Measurements from ENCODE around the gene HOXD3. TPM values are rescaled to one million over a fixed set of nuclear protein-coding genes. Genes with fewer than 3 reads are reported as not detected.

HOXD3 gene
- total RNA-seq, 4 donors from 2014 or later, result 1.8 to 2.7 (median 2.2) TPM

DNA sequence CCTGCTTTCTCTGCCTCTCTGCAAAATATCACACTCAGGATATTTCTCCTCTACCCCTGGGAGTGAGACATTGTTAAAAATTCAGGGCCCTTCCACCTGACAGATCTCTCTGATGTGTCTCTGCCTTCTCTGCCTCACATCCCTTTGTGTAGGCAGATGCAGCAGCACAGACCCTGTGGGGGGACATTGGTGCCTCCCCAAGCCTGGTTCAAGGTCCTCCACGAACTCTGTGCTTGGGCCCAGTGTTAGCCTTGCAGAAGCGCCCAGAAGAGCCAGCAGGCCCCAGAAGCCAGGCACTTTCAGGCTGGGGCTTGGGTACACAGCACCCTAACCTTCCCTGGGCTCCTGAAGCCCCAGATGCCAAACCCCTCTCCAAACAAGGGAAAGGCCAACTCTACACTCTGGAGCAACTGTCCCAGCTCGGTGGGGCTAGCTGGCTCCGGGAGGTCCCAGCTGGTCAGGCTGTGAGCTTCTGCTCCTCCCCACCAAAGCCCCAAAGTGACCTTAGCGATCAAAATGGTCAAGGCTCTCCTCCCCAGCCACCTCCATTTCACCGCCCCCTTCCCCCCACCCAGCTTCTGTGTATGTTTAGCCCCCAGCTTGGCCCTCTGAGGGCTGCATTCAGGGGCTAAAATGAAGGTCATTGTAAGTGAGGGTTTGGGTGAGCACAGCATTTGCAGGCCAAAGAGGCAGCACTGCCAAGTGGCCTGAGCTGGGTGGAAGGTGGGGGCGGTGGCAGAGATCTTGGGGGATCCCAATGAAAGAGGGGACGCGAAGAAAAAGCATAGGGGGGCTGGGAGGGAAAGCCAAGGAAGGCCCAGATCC, 31.9 kb upstream of the HOXD3 start:
- ATAC-seq, result no peak

DNA sequence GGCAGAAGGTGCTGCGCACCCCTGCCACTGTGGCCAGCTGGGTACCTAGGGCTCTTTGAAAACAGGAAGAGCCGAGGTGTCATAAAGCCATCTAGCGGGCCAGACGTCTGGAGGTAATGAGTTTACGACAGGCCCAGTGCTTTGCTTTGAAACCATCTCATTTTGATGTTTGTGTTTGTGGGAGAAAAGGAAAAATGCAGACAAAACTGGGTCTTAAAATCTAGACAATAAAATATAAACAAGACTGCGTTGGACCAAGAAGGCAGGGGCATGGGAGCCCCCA, 31.4 kb upstream of the HOXD3 start:
- WGBS, 2 donors (ENCODE audit: low coverage in 1 of 2), result 13 to 27% methylated on average over 3 to 6 of the region's 6 CpGs
- Histone ChIP-seq H3K4me3 (no peak overlapping the region), H3K36me3 (no peaks in the 10 kb centered on the region), H3K27me3 (peaks cover 100% of the 10 kb centered on the region), H3K9me3 (no peaks in the 10 kb centered on the region), H3K4me1 (peaks cover 0 to 65% (median 22%) of the 10 kb centered on the region in 3 donors), H3K27ac (no peak overlapping the region)
- ATAC-seq, result no peak
- no peak for TF ChIP-seq EP300 (IDR thresholded peaks at IDR 0.05)
- TF ChIP-seq, protein P1, sequence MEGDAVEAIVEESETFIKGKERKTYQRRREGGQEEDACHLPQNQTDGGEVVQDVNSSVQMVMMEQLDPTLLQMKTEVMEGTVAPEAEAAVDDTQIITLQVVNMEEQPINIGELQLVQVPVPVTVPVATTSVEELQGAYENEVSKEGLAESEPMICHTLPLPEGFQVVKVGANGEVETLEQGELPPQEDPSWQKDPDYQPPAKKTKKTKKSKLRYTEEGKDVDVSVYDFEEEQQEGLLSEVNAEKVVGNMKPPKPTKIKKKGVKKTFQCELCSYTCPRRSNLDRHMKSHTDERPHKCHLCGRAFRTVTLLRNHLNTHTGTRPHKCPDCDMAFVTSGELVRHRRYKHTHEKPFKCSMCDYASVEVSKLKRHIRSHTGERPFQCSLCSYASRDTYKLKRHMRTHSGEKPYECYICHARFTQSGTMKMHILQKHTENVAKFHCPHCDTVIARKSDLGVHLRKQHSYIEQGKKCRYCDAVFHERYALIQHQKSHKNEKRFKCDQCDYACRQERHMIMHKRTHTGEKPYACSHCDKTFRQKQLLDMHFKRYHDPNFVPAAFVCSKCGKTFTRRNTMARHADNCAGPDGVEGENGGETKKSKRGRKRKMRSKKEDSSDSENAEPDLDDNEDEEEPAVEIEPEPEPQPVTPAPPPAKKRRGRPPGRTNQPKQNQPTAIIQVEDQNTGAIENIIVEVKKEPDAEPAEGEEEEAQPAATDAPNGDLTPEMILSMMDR (IDR thresholded peaks at IDR 0.05), result no peak
- no peak for TF ChIP-seq POLR2AphosphoS5 (IDR thresholded peaks at IDR 0.05)
- no peak for TF ChIP-seq POLR2A (IDR thresholded peaks at IDR 0.05)

More for the DNA sequence above, 31.9 kb upstream of the HOXD3 start:
- H3K27ac ChIP-seq, result no peak overlapping the region
- no peaks in the 10 kb centered on the region for H3K9me3 ChIP-seq
- 0 to 21% methylated on average over 2 to 3 of the region's 9 CpGs for WGBS, 2 donors (ENCODE audit: low coverage in 1 of 2)
- no peak for TF ChIP-seq POLR2A (IDR thresholded peaks at IDR 0.05)
- peaks cover 100% of the 10 kb centered on the region for H3K27me3 ChIP-seq
- H3K4me1 ChIP-seq, result peaks cover 0 to 59% (median 19%) of the 10 kb centered on the region in 3 donors
- H3K36me3 ChIP-seq, result no peaks in the 10 kb centered on the region
- H3K4me3 ChIP-seq, result no peak overlapping the region

GRCh38 chr2:176126929-176127773, 30.0 kb upstream of the HOXD3 start:
- ATAC-seq, result no peak
- peaks cover 0 to 60% (median 21%) of the 10 kb centered on the region in 3 donors for H3K4me1 ChIP-seq
- H3K27ac ChIP-seq, result no peak overlapping the region
- H3K9me3 ChIP-seq, result no peaks in the 10 kb centered on the region
- TF ChIP-seq, protein P1 (IDR thresholded peaks at IDR 0.05), result peak in 3 of 4 experiments; percentile 82 to 91 (median 83)
- TF ChIP-seq EP300 (IDR thresholded peaks at IDR 0.05), result no peak
- H3K27me3 ChIP-seq, result peaks cover 100% of the 10 kb centered on the region
- H3K4me3 ChIP-seq, result no peak overlapping the region
- WGBS, 2 donors (ENCODE audit: low coverage in 1 of 2), result 2% methylated on average over 13 of the region's 13 CpGs
- H3K36me3 ChIP-seq, result no peaks in the 10 kb centered on the region

GRCh38 chr2:176127774-176128072, 29.4 kb upstream of the HOXD3 start:
- ATAC-seq, result no peak
- Histone ChIP-seq H3K36me3 (no peaks in the 10 kb centered on the region), H3K9me3 (no peaks in the 10 kb centered on the region), H3K4me1 (peaks cover 0 to 58% (median 15%) of the 10 kb centered on the region in 3 donors), H3K27me3 (peaks cover 100% of the 10 kb centered on the region), H3K27ac (no peak overlapping the region), H3K4me3 (no peak overlapping the region)
- WGBS, 2 donors (ENCODE audit: low coverage in 1 of 2), result 18 to 25% methylated on average over 3 to 4 of the region's 4 CpGs
- TF ChIP-seq POLR2AphosphoS5 (IDR thresholded peaks at IDR 0.05), result no peak
- TF ChIP-seq, protein P1 (IDR thresholded peaks at IDR 0.05), result no peak
- no peak for TF ChIP-seq EP300 (IDR thresholded peaks at IDR 0.05)

GRCh38 chr2:176128172-176128981, 28.7 kb upstream of the HOXD3 start:
- H3K4me3 ChIP-seq, result peak overlapping the region in 1 of 2 donors; percentile 57
- peaks cover 100% of the 10 kb centered on the region for H3K27me3 ChIP-seq
- no peak for ATAC-seq
- 17 to 19% methylated on average over 14 to 17 of the region's 49 CpGs for WGBS, 2 donors (ENCODE audit: low coverage in 1 of 2)
- peak overlapping the region in 3 of 4 donors; percentile 18 to 84 (median 77) for H3K27ac ChIP-seq
- H3K9me3 ChIP-seq, result no peaks in the 10 kb centered on the region
- TF ChIP-seq POLR2A (IDR thresholded peaks at IDR 0.05) (no peak), EP300 (IDR thresholded peaks at IDR 0.05) (no peak), POLR2AphosphoS5 (IDR thresholded peaks at IDR 0.05) (no peak)
- TF ChIP-seq, protein P1 (IDR thresholded peaks at IDR 0.05), result no peak
- H3K36me3 ChIP-seq, result no peaks in the 10 kb centered on the region
- peaks cover 0 to 51% (median 9%) of the 10 kb centered on the region in 3 donors for H3K4me1 ChIP-seq

Measured in gastroesophageal sphincter (tissue), 4 donors.